Measurements from ENCODE around the gene RNU2-63P.
"Not testable (repeated sequence)": the region's sequence is repeated elsewhere in the genome, so short reads cannot be mapped to it uniquely, and the experiment has no call there.

Gene RNU2-63P

DNA sequence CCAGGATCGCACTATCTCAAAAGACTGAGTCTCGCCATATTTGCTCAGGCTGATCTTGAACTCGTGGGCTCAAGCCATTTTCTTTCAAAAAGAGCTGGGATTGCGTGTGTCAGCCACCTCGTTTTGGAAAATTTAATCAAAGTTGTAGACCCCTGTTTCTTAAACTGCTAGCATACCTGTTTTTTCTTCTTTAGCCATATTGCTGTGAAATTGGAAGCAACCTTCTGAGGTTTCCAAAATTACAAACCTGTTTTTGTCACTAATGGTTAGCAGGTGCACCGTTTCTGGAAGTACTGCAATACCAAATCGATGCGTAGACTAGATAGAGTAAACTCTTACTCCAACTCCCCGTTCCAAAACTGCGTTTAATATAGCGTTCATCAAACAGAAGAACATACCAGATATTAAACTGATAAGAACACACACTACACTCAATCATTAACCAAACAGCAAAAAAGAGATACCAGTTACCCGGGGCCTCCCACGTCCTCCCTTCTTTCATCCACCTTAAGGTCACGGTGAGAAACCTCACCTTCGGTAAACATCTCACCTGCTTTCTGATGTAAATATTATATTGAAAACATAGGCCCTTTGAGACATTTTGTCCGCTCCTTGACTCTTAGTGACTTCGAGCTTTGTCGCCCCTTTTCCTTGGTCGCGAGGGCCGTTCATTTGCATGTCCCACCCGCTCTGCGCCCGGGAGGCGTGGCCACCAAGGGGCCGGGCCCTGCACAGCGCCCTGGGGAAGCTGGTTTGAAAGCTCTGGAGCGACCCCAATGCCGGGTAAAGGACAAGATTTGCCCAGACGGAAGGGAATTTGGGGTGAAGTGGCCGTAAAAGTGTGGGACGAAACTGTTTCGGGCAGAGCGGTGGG, at the start of gene RNU2-63P:
Gene RNU2-63P, minus strand, starts transcription at position 462 of the 874 bp plus-strand sequence.
- DNase-seq (ENCODE audit: low read depth): peak; percentile 61

DNA sequence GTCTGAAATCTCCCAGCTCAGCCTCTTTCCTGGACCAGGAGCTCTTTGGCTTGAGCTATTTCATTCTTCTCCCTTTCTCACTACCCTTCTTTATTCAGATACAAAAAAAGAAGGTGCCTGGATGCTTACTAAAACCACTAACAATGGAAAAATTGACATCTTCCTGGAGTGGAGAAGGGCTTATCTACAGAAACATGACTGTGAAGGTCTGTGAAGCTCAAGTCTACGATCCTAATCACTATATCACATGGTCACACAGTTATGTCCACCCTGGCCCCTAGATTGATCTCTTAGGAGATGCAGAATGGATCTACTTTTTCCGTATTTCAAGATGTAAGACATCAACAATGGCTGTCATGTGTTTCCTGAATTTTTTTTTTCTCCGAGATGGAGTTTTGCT, 44.9 kb upstream of the RNU2-63P start:
- DNase-seq (ENCODE audit: low read depth): no peak

DNA sequence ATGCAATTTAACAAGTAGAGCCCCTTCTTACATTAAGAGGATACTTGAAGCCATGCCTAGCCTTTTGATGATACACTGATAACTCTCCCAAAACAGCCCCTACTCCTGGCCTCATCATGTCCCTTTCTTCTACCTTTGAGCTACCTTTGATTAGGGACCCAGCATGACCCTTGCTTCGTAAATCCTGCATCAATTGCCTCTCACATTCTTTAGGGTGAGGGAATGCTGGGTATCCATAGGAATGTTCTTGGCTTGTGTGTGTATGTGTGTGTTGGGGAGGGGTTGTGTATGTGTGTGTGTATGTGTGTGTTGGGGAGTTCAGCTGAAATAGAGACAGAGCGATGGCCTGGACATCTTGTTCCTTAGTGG, 44.5 kb upstream of the RNU2-63P start:
- no peak for DNase-seq (ENCODE audit: low read depth)

DNA sequence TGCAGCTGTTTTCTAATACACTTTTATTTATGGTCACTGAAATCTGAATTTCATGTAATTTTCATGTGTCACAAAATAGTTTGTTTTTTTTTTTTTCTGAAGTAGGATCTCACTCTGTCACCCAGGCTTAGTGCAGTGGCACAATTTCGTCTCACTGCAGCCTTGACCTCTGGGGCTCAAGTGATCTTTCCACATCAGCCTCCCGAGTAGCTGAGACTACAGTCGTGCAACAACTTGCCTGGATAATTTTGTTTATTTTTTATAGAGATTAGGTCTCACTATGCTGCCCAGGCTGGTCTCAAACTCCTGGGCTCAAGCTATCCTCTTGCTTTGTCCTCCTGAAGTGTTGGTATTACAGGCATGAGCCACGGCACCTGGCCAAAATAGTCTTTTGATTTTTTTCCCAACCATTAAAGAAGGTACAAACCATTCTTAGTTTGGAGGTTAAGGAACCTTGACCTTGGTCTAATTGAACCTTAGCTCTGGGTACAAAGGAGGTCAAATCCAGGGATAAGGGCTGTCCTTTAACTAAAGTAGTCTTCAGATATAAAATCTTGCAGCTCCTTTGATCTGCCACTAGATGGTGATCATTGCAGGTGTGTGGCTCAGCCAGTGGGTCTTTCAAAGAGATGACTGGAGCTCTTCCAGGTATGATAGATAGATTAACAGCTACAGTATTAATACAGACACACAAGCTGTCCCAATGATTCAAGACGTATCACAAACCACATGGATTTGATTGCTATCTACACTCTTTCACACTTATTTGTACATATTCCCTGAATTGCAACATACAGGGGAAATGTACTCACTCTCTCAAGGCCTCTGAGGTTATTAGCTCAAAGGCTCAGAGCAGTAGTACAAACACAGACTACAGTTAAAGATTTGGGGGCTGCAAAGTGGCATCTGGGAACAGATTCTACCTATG, 43.9 kb upstream of the RNU2-63P start:
- no peak for DNase-seq (ENCODE audit: low read depth)

DNA sequence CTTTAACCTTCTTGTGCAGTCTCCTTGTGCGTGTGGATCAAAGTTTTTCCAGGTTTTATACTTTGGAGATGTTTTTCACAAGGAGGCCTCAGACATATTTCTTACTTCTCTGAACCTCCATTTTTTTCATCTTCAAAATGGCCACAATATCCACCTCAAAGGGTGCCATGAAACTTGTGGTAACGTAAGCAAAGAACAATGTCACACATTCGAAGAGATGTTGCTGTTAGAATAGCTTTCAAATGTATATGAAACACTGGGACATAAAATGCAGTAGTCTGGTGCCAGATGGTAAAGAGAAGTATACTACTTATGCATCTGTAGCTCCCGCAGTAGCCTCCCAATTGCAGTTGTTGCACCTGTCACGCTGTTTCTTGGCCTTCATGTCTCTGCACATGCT, 41.8 kb upstream of the RNU2-63P start:
- no peak for DNase-seq (ENCODE audit: low read depth)

DNA sequence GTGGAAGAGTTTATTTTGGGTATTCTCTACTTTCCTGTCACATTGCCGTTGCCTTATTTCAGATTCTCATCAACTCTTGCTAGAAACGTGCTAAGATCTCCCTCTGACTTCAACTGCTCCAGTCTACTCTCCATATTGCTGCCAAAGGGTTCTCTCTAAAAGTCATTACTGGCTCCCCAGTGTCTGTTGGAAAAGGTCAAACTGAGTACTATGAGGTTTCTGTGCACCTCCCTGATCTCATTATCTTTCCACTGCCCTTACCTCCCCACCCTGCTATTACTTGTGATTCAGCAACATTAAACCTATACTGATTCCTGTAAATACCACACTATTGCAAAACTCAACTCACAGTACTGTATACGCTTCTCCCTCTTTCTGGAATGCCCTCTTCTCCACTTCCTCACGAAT, 41.1 kb upstream of the RNU2-63P start:
- DNase-seq (ENCODE audit: low read depth): no peak

DNA sequence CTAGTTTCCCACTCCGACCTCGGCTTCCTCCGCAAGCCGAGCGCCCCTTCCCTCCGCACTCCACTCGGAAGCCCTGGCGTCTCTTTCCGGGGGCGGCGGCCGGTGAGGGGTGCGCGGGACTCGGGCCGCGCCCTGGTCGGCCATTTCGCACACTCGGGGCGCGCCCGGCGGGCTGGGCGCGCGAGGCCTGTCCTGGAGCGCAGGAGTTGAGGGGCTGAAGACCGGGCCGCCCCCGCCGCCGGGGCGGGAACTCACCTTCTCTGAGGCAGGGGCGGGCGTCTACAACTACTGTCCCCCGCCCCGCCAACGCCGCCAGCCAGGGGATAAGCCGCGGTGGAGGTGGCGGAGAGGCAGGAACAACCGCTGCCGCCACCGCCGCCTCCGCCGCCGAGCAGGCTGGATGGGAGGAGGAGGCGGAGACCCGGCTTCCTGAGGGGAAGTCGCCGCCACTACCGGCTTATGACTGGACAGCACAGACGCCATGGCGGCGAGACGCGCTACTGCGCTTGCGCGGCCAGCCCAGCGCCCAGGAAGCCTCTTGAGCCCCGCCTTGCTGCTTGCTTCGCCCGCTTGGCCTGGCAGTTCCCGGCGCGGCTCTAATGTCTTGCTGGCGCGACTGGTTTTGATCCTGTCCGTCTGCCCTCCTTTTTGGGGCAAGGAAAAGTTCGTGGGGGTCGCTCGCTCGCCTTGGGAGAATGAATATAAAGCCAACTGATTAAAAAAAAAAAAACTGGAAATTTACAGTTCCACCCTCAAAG, 39.2 kb upstream of the RNU2-63P start, which contains the start of gene KRCC1:
Gene KRCC1, minus strand, starts transcription at position 413 of the 758 bp plus-strand sequence. CDS start 27,220 bp downstream, outside the sequence.
- DNase-seq (ENCODE audit: low read depth): peak; percentile 87

DNA sequence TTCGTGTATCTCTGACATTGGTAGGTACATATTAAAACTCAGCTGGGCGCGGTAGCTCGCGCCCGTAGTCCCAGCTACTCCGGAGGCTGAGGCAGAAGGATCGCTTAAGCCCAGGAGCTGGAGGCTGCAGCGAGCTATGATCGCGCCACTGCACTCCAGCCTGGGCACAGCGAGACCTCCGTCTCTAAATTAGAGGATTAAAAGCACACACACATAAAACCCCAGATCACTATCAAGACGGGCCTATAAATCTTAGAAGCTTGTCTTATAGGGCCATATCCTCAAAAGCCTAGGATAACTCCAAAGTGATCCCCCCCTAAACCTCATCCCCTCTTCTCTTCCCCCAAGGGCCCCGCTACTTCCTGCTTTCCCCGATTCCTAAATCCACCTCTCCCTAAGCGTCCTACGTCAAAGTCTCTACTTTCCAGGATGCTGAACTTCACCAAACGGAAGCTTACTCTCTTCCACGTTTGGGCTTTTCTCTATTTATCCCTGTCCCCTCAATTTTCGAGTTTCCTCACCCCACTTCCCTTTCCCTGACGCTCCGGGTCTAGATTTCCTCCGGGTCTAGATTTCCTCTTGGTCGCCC, 38.5 kb upstream of the RNU2-63P start:
- no peak for DNase-seq (ENCODE audit: low read depth)

DNA sequence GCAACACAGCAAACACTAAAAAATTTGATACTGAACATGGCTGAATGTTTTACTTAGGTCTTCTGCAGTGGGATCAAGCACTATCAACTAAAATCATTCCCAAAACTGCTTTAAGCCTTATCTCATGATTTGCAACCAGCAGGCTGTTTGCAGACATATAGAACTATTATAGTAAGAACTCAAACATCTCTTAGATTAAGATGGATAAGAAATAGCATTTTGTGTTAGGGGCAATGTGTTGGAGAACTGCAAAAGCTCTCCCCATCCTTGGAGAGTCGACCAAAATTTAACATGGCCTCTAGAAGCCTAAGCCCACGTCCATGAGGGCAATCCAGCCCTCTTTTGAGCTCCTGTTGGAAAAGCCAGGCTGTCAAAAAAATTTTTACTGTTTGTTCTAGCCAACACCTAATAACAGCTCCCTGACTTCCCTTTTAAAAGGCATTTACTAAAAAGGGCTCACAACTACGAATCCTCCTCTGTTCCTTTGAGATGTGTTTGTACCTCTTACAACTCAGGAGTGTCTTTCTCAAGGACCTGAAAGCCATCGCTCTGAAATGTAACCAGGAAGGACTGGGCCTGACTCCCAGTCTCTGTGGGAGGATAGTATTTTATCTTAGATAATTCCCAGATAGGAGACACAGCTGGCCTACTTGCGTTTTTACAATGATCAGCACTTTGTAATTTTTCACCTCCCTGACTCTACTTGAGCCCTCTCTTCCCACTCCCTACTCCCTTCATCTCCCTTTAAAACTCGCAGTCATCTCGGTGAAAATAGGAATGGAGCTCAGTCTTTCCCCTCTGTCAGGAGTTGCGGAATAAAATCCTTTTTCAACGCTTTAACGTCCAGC, 37.8 kb upstream of the RNU2-63P start:
- DNase-seq (ENCODE audit: low read depth): no peak

DNA sequence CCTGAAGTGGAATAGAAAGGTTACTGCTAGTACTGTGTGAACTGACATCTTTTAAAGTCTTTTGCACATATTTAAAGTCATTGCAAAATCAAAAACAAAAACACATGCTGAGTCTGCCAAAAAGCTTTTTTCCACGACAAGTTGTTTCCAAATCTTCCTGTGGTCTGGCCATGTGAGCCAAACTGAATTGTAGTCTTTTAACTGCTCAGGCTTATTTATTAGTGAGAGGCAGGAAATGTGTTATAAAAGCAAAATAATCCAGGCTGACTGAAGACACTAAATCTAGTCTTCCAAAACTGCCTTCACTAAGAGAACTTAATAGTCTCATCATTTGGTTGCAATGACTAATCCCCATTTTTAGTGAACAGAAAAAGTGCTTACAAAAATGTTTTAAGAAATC, 36.9 kb upstream of the RNU2-63P start:
- no peak for DNase-seq (ENCODE audit: low read depth)

DNA sequence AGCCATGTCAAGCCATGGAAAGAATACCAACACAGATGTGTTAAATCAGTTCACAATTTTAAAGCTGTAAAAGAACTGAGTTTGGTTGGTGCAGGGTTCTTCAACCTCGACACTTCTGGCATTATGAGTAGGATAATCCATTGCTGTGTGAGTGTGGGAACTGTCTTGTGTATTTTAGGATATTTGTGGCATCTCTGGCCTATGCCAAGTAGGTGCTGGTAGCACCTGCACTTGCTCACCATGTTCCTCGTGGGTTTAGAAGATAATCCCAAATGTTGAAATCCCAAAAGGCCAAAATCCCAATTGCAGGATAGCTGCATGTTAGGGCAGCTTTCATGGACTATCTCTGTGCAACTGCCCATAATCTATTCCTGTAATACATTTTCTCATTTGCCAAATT, 35.4 kb upstream of the RNU2-63P start:
- no peak for DNase-seq (ENCODE audit: low read depth)

DNA sequence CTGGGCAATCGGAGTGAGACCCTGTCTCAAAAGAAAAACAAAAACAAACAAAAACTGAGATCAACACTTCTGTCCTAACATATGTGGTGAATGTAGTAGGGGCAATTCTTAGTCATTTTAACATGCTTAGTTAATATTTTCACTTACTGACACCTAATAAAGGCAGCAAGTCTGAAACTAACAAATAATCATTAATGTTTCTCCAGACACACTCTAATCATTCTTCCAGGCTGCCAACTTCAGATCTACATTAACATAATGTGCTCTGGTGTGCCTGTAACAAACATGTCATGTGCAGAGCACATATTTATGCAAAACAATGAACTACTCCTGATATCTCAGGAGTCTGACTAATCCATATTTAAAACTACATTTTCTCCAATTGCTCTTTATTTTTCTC, 33.3 kb upstream of the RNU2-63P start:
- no peak for DNase-seq (ENCODE audit: low read depth)

DNA sequence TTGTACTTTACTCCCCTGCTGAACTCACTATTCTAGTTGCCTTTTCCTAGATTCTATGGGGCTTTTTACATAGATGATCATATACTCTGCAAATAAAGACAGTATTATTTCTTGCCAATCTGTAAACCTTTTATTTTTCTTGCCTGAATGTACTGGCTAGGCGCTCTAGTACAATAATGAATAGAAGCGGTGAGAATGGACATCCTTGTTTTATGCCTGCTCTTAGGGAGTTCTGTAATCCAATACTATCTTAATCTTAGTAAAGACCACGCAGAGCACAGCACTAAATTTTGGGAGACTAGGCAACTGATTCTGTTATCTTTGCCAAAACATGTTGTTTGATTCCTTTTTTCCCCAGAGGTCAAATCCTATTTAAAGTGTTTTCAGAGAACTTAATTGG, 32.2 kb upstream of the RNU2-63P start:
- DNase-seq (ENCODE audit: low read depth): no peak

DNA sequence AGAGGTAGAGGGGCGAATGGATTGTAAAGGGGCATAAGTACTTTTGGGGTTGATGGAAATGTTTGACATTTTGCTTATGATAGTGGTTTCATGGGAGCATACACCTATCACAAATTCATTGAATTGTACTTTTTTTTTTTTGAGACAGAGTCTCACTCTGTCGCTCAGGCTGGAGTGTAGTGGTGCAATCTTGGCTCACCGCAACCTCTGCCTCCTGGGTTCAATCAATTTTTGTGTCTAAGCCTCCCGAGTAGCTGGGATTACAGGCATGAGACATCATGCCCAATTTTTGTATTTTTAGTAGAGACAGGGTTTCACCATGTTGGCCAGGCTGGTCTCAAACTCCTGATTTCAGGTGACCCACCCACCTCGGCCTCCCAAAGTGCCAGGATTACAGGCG, 29.2 kb upstream of the RNU2-63P start:
- DNase-seq (ENCODE audit: low read depth): not testable (repeated sequence)

DNA sequence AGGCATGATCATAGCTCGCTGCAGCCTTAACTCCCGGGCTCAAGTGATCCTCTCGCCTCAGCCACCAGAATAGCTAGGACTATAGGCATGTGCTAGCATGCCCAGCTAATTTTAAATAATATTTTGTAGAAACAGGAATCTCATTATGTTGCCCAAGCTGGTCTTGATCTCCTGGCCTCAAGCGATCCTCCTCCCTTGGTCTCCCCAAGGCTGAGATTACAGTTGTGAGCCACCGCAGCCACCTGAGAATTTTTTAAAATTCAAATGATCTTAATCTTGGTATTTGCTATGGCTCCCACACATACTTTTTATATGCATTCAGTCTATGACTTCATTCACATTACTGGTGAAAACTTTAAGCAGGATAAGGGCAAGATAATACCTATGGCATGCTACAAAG, 26.1 kb upstream of the RNU2-63P start:
- DNase-seq (ENCODE audit: low read depth): no peak

DNA sequence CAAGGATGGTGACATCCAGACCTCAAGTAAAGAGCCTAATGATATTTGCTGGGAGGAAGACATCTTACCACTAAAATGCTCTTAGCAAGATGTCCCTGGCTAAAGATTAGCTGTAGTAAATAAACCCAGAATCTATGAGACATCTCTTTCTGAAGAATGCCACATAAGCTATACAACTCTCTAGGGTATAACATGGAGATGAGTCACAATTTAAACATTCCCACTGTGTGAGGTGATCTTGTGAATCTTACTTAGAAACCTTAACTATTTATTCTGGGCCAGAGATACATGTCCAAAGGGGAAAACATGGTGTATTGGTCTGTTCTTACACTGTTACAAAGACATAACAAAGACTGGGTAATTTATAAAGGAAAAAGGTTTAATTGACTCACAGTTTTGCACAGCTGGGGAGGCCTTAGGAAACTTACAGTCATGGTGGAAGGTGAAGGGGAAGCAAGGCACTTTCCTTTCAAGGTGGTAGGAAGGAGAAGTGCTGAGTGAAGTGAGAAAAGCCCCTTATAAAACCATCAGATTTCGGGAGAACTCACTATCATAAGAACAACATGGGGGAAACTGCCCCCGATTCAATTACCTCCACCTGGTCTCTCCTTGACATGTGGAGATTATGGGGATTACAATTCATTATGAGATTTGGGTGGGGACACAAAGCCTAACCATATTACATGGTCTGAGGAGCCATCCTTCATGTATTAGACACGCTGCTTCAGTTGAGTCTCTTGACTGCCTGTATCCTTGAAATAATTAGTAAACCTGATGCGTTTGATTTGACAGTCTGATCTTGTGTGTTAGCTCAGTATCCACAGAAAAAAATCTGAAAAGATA, 22.1 kb upstream of the RNU2-63P start:
- no peak for DNase-seq (ENCODE audit: low read depth)

DNA sequence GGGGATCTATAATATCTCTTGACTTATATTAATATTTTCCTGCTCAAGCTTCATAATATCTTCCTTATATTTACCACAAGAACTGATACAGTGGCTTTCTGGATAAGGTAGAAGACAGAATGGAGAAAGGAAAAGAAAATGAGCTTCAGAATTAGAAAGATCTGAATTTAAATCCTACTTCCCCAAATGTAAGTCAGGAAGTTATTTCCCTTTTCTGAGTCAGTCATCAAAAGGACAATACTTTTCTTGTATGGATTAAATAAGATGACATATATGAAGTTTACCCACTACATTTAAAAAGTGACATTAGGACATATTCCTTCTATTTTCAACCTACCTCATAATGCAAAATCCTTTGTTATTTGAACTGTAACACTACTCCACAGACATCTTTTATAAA, 20.3 kb upstream of the RNU2-63P start:
- DNase-seq (ENCODE audit: low read depth): no peak

DNA sequence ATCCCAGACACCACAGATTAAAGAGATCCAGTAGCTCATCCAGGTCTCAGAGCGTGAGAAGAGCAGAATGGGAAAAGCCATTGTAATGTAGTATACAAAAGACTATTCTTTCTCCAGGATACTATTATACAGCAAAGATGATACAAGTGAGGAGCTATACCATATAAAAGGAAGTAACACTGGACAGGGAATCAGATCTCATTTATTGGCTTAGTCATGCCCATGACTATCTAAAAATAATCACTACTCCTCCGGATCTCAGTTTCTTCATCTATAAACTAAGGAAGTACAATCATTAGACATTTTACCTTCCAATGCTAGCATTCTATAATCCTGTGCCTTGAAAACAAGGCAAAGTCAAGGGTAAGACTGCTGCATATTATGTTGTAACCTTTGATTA, 19.8 kb upstream of the RNU2-63P start:
- DNase-seq (ENCODE audit: low read depth): no peak

DNA sequence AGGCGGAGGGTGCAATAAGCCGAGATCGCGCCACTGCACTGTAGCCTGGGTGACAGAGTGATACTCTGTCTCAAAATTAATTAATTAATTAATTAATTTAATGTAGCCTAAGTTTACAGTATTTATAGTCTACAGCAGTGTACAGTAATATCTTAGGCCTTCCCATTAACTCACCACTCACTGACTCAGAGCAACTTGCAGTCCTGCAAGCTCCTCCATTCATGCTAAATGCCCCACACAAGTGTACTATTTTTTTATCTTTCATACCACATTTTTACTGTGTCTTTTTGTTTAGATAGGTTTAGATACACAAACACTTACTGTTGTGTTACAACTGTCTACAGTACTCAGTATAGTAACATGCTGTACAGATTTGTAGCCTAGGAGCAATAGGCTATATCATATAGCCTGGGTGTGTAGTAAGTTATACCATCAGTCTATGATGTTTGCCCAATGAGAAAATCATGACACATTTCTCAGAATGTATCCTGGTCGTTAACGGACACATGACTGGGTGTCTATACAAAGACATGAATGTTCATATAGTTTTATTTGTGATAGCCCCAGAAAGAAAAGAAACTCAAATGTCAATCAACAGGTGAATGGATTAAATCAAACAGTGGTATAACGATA, 15.8 kb upstream of the RNU2-63P start:
- no peak for DNase-seq (ENCODE audit: low read depth)

Measured in stimulated activated CD8-positive, alpha-beta memory T cell treated with anti-CD3 and anti-CD28 coated beads, Interleukin-15, amount 100 ng/mL, for 24 hours (primary cell).